Stomach (tissue), 9 donors: ENCODE results near the gene NKX1-2. TPM values are rescaled to one million over a fixed set of nuclear protein-coding genes. Genes with fewer than 3 reads are reported as not detected.
A peak's percentile ranks its signal among the peaks of the same experiment; 100 is the strongest.

Experiments used
- DNase-seq, 2 donors: peaks; one replicate each; pipeline versions ENCODE4 v3.0.0 to v3.0.0-alpha.2; 2013 to 2019
- H3K27ac ChIP-seq, 5 donors: fragments of 200-600 bp in 4 of 5; sonication (generic) in 4 of 5; one replicate each; pipeline ENCODE4 v1.5.1; 2013 to 2019; ENCODE audit warnings: mild to moderate bottlenecking in 1 of 5, moderate library complexity in 1 of 5
- H3K27me3 ChIP-seq, 3 donors: fragments of 200-600 bp; sonication (generic); one replicate each; pipeline ENCODE4 v1.5.1; 2017 to 2019; ENCODE audit warnings: mixed run types in 1 of 3
- H3K36me3 ChIP-seq, 4 donors: fragments of 200-600 bp; sonication (generic); 1 replicate in 3 of 4; 2 replicates in 1 of 4; pipeline ENCODE4 v1.5.1; 2016 to 2019
- H3K4me1 ChIP-seq, 4 donors: fragments of 200-600 bp; sonication (generic); one replicate each; pipeline ENCODE4 v1.5.1; 2016 to 2019
- H3K4me3 ChIP-seq, 4 donors: fragments of 200-600 bp; sonication (generic) in 3 of 4; one replicate each; pipeline ENCODE4 v1.5.1; 2016 to 2019; ENCODE audit warnings: mild to moderate bottlenecking in 1 of 4
- H3K9me3 ChIP-seq, 4 donors: fragments of 200-600 bp; sonication (generic); one replicate each; pipeline ENCODE4 v1.5.1; 2016 to 2019
- EP300 ChIP-seq: sonication (generic); formaldehyde crosslinking; IDR thresholded peaks from one replicate; pipeline ENCODE4 v1.6.1; 2017; ENCODE audit warnings: antibody characterized with exemption
- POLR2A ChIP-seq, 4 donors: fragments of 450-650 bp; IDR thresholded peaks; one replicate each; pipeline ENCODE4 v1.6.1; 2016; ENCODE audit warnings: antibody characterized with exemption in 4 of 4, control low read depth in 2 of 4, mild to moderate bottlenecking in 1 of 4, moderate library complexity in 1 of 4
- POLR2AphosphoS5 ChIP-seq, 3 donors: sonication (generic); formaldehyde crosslinking; IDR thresholded peaks; one replicate each; pipeline ENCODE4 v1.6.1; 2016; ENCODE audit warnings: antibody characterized with exemption in 3 of 3
- WGBS, 5 donors: extraction: QIAGEN DNeasy Blood & Tissue Kit in 3 of 5; methylation state at CpG; one replicate each; pipeline versions ENCODE4 v1.1.5 to v1.1.7; 2013 to 2018; 5-methylcytosine and 5-hydroxymethylcytosine counted together
- intact Hi-C: fragments of 100-400 bp; cut with DNase I; formaldehyde crosslinking; loops from one replicate; pipeline ENCODE4 v1.15.1; 2023; ENCODE audit warnings: low total_unique reads
- polyA plus RNA-seq, 3 donors: library from polyadenylated mRNA; stranded (reverse); fragments of 200-250 nt; gene quantifications; one replicate each; pipeline ENCODE4 v1.2.3, GENCODE V29; 2013
- total RNA-seq, 5 donors: library from RNA; depleted of rRNA; stranded (reverse); fragments of >200 nt; gene quantifications; one replicate each; pipeline versions ENCODE4 v1.1.0 to v1.2.3, GENCODE V29; 2014 to 2016
- TF ChIP-seq, protein P1 (sequence below), 7 experiments: fragments of 450-650 bp in 4 of 7; fragments of 200-600 bp in 3 of 7; sonication (generic) in 3 of 7; IDR thresholded peaks; one replicate each; pipeline ENCODE4 v1.5.1; 2016 to 2019; ENCODE audit warnings: antibody characterized with exemption in 7 of 7, control low read depth in 2 of 7, mild to moderate bottlenecking in 1 of 7
- donor health status: healthy with polysubstance abuse.
- donor health status: Bipolar disorder and iron deficiency.
- donor health status: healthy.

Gene NKX1-2
- total and polyA plus RNA-seq, 8 donors = 0.10 TPM; not detected in 7

DNA sequence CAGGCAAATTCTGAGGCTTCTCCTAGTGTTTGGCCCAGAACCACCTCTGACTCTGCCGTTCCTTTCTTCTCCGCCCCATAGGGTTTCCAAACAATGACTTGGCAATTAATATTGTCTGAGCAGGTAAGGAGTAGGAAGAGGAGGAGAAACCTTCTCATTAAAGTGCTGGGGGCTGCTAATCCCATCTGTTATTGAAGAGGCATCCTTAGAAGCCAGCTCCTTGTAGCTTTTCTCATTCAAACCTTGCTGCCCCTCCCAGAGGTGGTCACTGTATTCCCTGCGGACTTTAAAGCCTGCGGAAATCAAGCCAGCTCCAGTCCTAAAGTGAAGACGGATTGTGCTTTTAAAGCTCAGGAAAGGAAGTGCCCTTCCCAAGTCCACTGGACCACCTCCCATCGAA, 1.4 kb upstream of the NKX1-2 start:
- TF ChIP-seq, protein P1, sequence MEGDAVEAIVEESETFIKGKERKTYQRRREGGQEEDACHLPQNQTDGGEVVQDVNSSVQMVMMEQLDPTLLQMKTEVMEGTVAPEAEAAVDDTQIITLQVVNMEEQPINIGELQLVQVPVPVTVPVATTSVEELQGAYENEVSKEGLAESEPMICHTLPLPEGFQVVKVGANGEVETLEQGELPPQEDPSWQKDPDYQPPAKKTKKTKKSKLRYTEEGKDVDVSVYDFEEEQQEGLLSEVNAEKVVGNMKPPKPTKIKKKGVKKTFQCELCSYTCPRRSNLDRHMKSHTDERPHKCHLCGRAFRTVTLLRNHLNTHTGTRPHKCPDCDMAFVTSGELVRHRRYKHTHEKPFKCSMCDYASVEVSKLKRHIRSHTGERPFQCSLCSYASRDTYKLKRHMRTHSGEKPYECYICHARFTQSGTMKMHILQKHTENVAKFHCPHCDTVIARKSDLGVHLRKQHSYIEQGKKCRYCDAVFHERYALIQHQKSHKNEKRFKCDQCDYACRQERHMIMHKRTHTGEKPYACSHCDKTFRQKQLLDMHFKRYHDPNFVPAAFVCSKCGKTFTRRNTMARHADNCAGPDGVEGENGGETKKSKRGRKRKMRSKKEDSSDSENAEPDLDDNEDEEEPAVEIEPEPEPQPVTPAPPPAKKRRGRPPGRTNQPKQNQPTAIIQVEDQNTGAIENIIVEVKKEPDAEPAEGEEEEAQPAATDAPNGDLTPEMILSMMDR (IDR thresholded peaks at IDR 0.05) = no peak
- TF ChIP-seq POLR2A (IDR thresholded peaks at IDR 0.05) (no peak), EP300 (no peak), POLR2AphosphoS5 (IDR thresholded peaks at IDR 0.05) (no peak)
- Histone ChIP-seq H3K4me3 (no peak overlapping the region), H3K4me1 (peaks cover 33 to 41% (median 37%) of the 10 kb centered on the region in 4 donors), H3K9me3 (no peaks in the 10 kb centered on the region), H3K27me3 (peaks cover 28 to 100% (median 76%) of the 10 kb centered on the region in 3 donors), H3K36me3 (no peaks in the 10 kb centered on the region), H3K27ac (no peak overlapping the region)
- 15 to 31% (median 23%) methylated on average over 6 of the region's 6 CpGs for WGBS, 5 donors
- intact Hi-C loops = no loop called here
- no peak for DNase-seq

DNA sequence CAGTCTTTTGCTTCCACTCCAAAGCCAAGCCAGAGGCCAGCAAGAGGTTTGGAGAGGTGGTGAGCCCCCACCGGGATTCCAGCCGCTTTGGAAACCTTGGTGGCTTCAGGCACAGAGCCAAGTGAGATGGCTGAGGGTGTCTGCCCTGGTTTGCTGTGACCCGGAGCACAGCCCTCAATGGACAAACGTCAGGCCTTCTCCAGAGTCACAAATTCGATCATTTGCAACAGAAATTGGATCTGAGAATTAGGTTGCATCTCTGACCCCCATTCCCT, 885 bp upstream of the NKX1-2 start:
- Histone ChIP-seq H3K27ac (no peak overlapping the region), H3K4me1 (peaks cover 33 to 41% (median 37%) of the 10 kb centered on the region in 4 donors), H3K9me3 (no peaks in the 10 kb centered on the region), H3K27me3 (peaks cover 28 to 100% (median 76%) of the 10 kb centered on the region in 3 donors), H3K36me3 (no peaks in the 10 kb centered on the region), H3K4me3 (no peak overlapping the region)
- WGBS, 5 donors = 13 to 28% (median 20%) methylated on average over 4 to 5 of the region's 5 CpGs
- TF ChIP-seq, protein P1 (IDR thresholded peaks at IDR 0.05) = no peak
- TF ChIP-seq POLR2AphosphoS5 (IDR thresholded peaks at IDR 0.05) (no peak), POLR2A (IDR thresholded peaks at IDR 0.05) (no peak), EP300 (no peak)
- no peak for DNase-seq
- intact Hi-C loops = no loop called here

DNA sequence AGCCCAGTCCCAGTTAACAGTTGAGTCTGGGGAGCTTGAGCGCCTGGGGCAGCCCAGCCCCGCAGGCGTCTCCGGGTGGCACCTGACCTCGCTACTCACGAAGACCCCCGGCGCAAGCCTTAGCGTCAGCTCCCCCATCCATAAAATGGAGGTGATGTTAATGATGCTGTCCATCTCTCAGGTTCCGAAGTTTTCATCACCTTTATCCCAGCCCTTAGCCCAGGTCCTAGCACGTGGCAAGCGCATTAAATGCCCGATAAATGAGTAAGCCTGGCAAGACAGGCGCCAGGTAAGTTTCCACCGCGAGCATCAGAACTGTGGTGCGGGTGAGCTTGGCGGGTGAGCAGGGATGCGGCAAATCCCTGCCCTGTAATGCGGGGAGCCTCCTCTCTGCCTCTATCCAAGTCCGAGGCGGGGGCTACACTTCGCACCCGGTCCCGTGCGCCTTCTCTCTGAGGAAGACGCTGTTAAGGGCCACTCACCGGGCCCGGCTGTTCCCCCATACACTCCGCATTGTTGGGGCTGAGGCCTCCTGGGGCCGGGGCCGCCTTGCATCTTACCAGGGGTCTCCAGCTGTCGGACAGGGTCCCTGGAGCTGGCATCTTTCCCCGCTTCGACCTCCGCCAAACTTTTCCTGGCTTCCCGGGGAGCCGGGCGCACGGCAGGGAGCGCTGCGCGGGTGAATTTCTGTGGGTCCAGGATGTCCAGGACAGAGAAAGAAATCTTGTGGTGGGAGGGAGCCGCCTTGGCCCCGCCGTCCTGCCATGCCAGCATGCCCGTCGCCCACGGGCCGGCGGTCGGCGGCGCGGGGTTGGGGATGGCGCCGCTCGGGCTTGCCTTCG, 444 bp downstream of the NKX1-2 start:
- Histone ChIP-seq H3K4me1 (peaks cover 33 to 41% (median 37%) of the 10 kb centered on the region in 4 donors), H3K9me3 (no peaks in the 10 kb centered on the region), H3K4me3 (peak overlapping the region; percentile 20 to 44 (median 28)), H3K27ac (no peak overlapping the region), H3K27me3 (peaks cover 28 to 100% (median 69%) of the 10 kb centered on the region in 3 donors), H3K36me3 (no peaks in the 10 kb centered on the region)
- WGBS, 5 donors = 2 to 6% (median 3%) methylated on average over 14 to 59 of the region's 59 CpGs
- DNase-seq = no peak
- intact Hi-C loops = no loop called here
- no peak for TF ChIP-seq POLR2AphosphoS5 (IDR thresholded peaks at IDR 0.05)
- TF ChIP-seq EP300 = no peak
- TF ChIP-seq, protein P1 (IDR thresholded peaks at IDR 0.05) = no peak
- no peak for TF ChIP-seq POLR2A (IDR thresholded peaks at IDR 0.05)

DNA sequence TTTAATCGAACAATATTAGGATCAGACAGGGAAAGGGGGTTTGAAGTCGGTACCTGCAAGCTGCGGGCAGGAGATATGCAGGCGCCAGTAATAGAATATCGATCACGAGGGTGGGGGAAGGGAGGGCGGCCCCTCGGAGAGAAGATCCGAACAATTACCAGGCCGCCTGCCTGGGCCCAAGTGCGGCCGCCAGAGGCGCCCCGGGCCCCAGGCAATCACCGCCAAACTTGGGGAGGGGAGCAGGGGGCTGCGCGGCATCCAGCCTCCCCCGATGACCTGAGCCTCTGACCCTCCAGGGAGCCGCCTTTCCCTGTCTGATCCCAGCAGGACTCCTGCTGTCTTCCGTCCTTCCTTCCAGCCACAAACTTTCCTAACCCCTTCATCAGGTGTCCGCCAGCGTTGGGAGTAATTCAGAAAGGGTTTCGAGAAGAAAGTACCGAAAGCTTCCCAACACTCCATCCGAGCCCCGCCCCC, 1.1 kb downstream of the NKX1-2 start:
- DNase-seq = no peak
- TF ChIP-seq POLR2A (IDR thresholded peaks at IDR 0.05) = no peak
- TF ChIP-seq POLR2AphosphoS5 (IDR thresholded peaks at IDR 0.05) = no peak
- intact Hi-C loops = no loop called here
- Histone ChIP-seq H3K4me1 (peaks cover 33 to 41% (median 37%) of the 10 kb centered on the region in 4 donors), H3K9me3 (no peaks in the 10 kb centered on the region), H3K4me3 (no peak overlapping the region), H3K27me3 (peaks cover 28 to 100% (median 69%) of the 10 kb centered on the region in 3 donors), H3K27ac (no peak overlapping the region), H3K36me3 (no peaks in the 10 kb centered on the region)
- whole genome bisulfite sequencing, 5 donors = 2 to 5% (median 4%) methylated on average over 26 of the region's 26 CpGs
